ENCODE results near the gene RNF123. TPM values are rescaled to one million over a fixed set of nuclear protein-coding genes. Genes with fewer than 3 reads are reported as not detected.
"Not testable (repeated sequence)": the region's sequence is repeated elsewhere in the genome, so short reads cannot be mapped to it uniquely, and the experiment has no call there.

Gene RNF123
- total RNA-seq, 1 donor from 2014 or later, result 17.6 TPM

GRCh38 chr3:49747792-49748480 lies 58.6 kb downstream of the RNF123 start:
- Histone ChIP-seq H3K36me3 (ENCODE audit: control insufficient read depth, insufficient read depth, low read length) (peaks cover 7% of the 10 kb centered on the region), H3K27me3 (ENCODE audit: control insufficient read depth, insufficient read depth, low read length) (no peaks in the 10 kb centered on the region), H3K4me3 (ENCODE audit: low read depth, low read length) (no peak overlapping the region)
- DNase-seq (ENCODE audit: low read depth) (peak; percentile 61), FAIRE-seq (no peak)
- no peak for TF ChIP-seq CTCF (IDR thresholded peaks at IDR 0.05; ENCODE audit: insufficient read depth, low read length, severe bottlenecking)

GRCh38 chr3:49748874-49749273 lies 59.5 kb downstream of the RNF123 start:
- not testable (repeated sequence) for DNase-seq (ENCODE audit: low read depth); H3K4me3 ChIP-seq (ENCODE audit: low read depth, low read length); FAIRE-seq; H3K36me3 ChIP-seq (ENCODE audit: control insufficient read depth, insufficient read depth, low read length); H3K27me3 ChIP-seq (ENCODE audit: control insufficient read depth, insufficient read depth, low read length)

- DNase-seq (ENCODE audit: low read depth), result no peak
- Histone ChIP-seq H3K4me3 (ENCODE audit: low read depth, low read length) (no peak overlapping the region), H3K27me3 (ENCODE audit: control insufficient read depth, insufficient read depth, low read length) (no peaks in the 10 kb centered on the region), H3K36me3 (ENCODE audit: control insufficient read depth, insufficient read depth, low read length) (peaks cover 6% of the 10 kb centered on the region)
- no peak for FAIRE-seq
- TF ChIP-seq CTCF (IDR thresholded peaks at IDR 0.05; ENCODE audit: insufficient read depth, low read length, severe bottlenecking), result no peak
Measured at GRCh38 chr3:49750056-49750455, 60.7 kb downstream of the RNF123 start.

GRCh38 chr3:49751501-49751900 lies 62.1 kb downstream of the RNF123 start:
- H3K36me3 ChIP-seq (ENCODE audit: control insufficient read depth, insufficient read depth, low read length), result peaks cover 6% of the 10 kb centered on the region
- FAIRE-seq (no peak), DNase-seq (ENCODE audit: low read depth) (no peak)
- no peak for TF ChIP-seq CTCF (IDR thresholded peaks at IDR 0.05; ENCODE audit: insufficient read depth, low read length, severe bottlenecking)
- H3K27me3 ChIP-seq (ENCODE audit: control insufficient read depth, insufficient read depth, low read length), result no peaks in the 10 kb centered on the region
- no peak overlapping the region for H3K4me3 ChIP-seq (ENCODE audit: low read depth, low read length)

GRCh38 chr3:49754536-49754935 lies 65.2 kb downstream of the RNF123 start:
- H3K4me3 ChIP-seq (ENCODE audit: low read depth, low read length), result no peak overlapping the region
- DNase-seq (ENCODE audit: low read depth), result no peak
- no peak for TF ChIP-seq CTCF (IDR thresholded peaks at IDR 0.05; ENCODE audit: insufficient read depth, low read length, severe bottlenecking)
- no peaks in the 10 kb centered on the region for H3K27me3 ChIP-seq (ENCODE audit: control insufficient read depth, insufficient read depth, low read length)
- no peak for FAIRE-seq
- H3K36me3 ChIP-seq (ENCODE audit: control insufficient read depth, insufficient read depth, low read length), result no peaks in the 10 kb centered on the region

- Histone ChIP-seq H3K4me3 (ENCODE audit: low read depth, low read length) (no peak overlapping the region), H3K27me3 (ENCODE audit: control insufficient read depth, insufficient read depth, low read length) (no peaks in the 10 kb centered on the region)
- FAIRE-seq, result no peak
Measured at GRCh38 chr3:49756036-49756435, 66.7 kb downstream of the RNF123 start.

More at GRCh38 chr3:49756036-49756435, 66.7 kb downstream of the RNF123 start:
- no peak for DNase-seq (ENCODE audit: low read depth)
- no peaks in the 10 kb centered on the region for H3K36me3 ChIP-seq (ENCODE audit: control insufficient read depth, insufficient read depth, low read length)
- TF ChIP-seq CTCF (IDR thresholded peaks at IDR 0.05; ENCODE audit: insufficient read depth, low read length, severe bottlenecking), result no peak
